K562 (cell line): Measurements from ENCODE around the gene TAOK2.

ENCODE experiments used
- BRCA1 ChIP-seq, 2 experiments: fragments of 450-650 bp in 1 of 2; sonication (generic) in 1 of 2; formaldehyde crosslinking in 1 of 2; IDR thresholded peaks; 2 replicates each; pipeline versions ENCODE4 v1.5.0 to v1.6.1; 2017 to 2020; ENCODE audit warnings: mild to moderate bottlenecking in 1 of 2, missing genetic modification reagents in 1 of 2
- C11orf30 ChIP-seq: fragments of 450-650 bp; IDR thresholded peaks from 2 replicates; pipeline ENCODE4 v1.6.1; 2016; ENCODE audit warnings: low read depth, mild to moderate bottlenecking
- CHD1 ChIP-seq: fragments of 200-600 bp; sonication (generic); IDR thresholded peaks from one replicate; pipeline ENCODE4 v1.6.1; 2012; ENCODE audit warnings: mild to moderate bottlenecking, moderate library complexity, low read length, inconsistent platforms
- CTCF ChIP-seq, 3 experiments: IDR thresholded peaks in 2 of 3; conservative IDR thresholded peaks in 1 of 3; 2 replicates each; pipeline ENCODE4 v1.5.1; 2011 to 2012; ENCODE audit warnings: low read length in 3 of 3, mild to moderate bottlenecking in 3 of 3, control low read depth in 2 of 3, improper control_type of control experiment in 1 of 3, inconsistent platforms in 1 of 3, low read depth in 1 of 3, mixed read lengths in 1 of 3, moderate library complexity in 1 of 3; ENCODE audit not compliant: insufficient read depth in 2 of 3
- HDAC1 ChIP-seq, 2 experiments: fragments of 450-650 bp; IDR thresholded peaks; 2 replicates each; pipeline ENCODE4 v1.6.1; 2016 to 2017; ENCODE audit warnings: inconsistent platforms in 1 of 2, mild to moderate bottlenecking in 1 of 2, moderate library complexity in 1 of 2
- NONO ChIP-seq, 2 experiments: fragments of 200-400 bp in 1 of 2; fragments of 450-650 bp in 1 of 2; formaldehyde crosslinking in 1 of 2; IDR thresholded peaks; 2 replicates each; pipeline ENCODE4 v1.6.1; 2017; ENCODE audit warnings: low read depth in 2 of 2, mild to moderate bottlenecking in 2 of 2, moderate library complexity in 2 of 2, low read length in 1 of 2
- PHF20 ChIP-seq: fragments of 450-650 bp; IDR thresholded peaks from 2 replicates; pipeline ENCODE4 v1.6.1; 2018; ENCODE audit not compliant: partially characterized antibody
- RAD21 ChIP-seq, 2 experiments: fragments of 250-450 bp in 1 of 2; fragments of 450-650 bp in 1 of 2; sonication (Bioruptor Pico) in 1 of 2; formaldehyde crosslinking in 1 of 2; IDR thresholded peaks in 1 of 2; conservative IDR thresholded peaks in 1 of 2; 2 replicates each; pipeline versions ENCODE4 v1.4.0 to v1.8.0; 2020 to 2022; ENCODE audit warnings: mild to moderate bottlenecking in 2 of 2, moderate library complexity in 1 of 2
- REST ChIP-seq, 2 experiments: fragments of 450-650 bp; formaldehyde crosslinking in 1 of 2; IDR thresholded peaks; 2 replicates each; pipeline versions ENCODE4 v1.4.0 to v1.6.1; 2014 to 2020; ENCODE audit warnings: mild to moderate bottlenecking in 2 of 2, borderline replicate concordance in 1 of 2, low read depth in 1 of 2
- ZNF311 ChIP-seq: fragments of 250-450 bp; sonication (Bioruptor Pico); IDR thresholded peaks from 2 replicates; pipeline ENCODE4 v1.4.0; 2020; ENCODE audit warnings: mild to moderate bottlenecking, moderate library complexity

- no peak for TF ChIP-seq ZNF311 (CRISPR knock-in tag)
- no peak for TF ChIP-seq REST (IDR thresholded peaks at IDR 0.05; ENCODE audit: borderline replicate concordance)
- TF ChIP-seq REST (CRISPR knock-in tag; IDR thresholded peaks at IDR 0.05; ENCODE audit: low read depth), result no peak
- no peak for TF ChIP-seq BRCA1 (IDR thresholded peaks at IDR 0.05)
- no peak for TF ChIP-seq BRCA1 (CRISPR knock-in tag; IDR thresholded peaks at IDR 0.05)
- TF ChIP-seq C11orf30, result no peak
- TF ChIP-seq CTCF (IDR thresholded peaks at IDR 0.05 in 2 of 3, conservative IDR thresholded peaks at IDR 0.05 in 1 of 3; ENCODE audit: insufficient read depth in 2 of 3, low read depth in 1 of 3, low read length in 3 of 3), result no peak
- no peak for TF ChIP-seq CHD1
- TF ChIP-seq NONO (IDR thresholded peaks at IDR 0.05; ENCODE audit: low read depth in 2 of 2, low read length in 1 of 2), result no peak
- no peak for TF ChIP-seq HDAC1 (IDR thresholded peaks at IDR 0.05)
- no peak for TF ChIP-seq PHF20
- no peak for TF ChIP-seq RAD21 (CRISPR knock-in tag; conservative IDR thresholded peaks at IDR 0.05 in 1 of 2, IDR thresholded peaks at IDR 0.05 in 1 of 2)
These were observed 54.1 kb downstream of the TAOK2 start for GRCh38 chr16:30027588-30028437.
